ENCODE data around the gene PATE2. TPM values are rescaled to one million over a fixed set of nuclear protein-coding genes. Genes with fewer than 3 reads are reported as not detected.

PATE2 gene
- total RNA-seq, 1 donor from 2014 or later = under 0.01 TPM

Other genes starting within 250 kb of the PATE2 start
- 96.4 and 117 TPM in 2 replicates for gene EI24, start 209.4 kb downstream of the PATE2 start, total RNA-seq
- gene STT3A, start 186.0 kb downstream of the PATE2 start, total RNA-seq = 141 and 204 TPM in 2 replicates
- gene CHEK1, start 153.7 kb downstream of the PATE2 start, total RNA-seq = 7.9 and 16.8 TPM in 2 replicates
- under 0.01 TPM in 1 of 2 replicates, not detected in the other for gene ACRV1, start 98.0 kb downstream of the PATE2 start, total RNA-seq
- not detected in 2 replicates for gene PATE1, start 32.5 kb downstream of the PATE2 start, total RNA-seq
- not detected in 2 replicates for gene PATE3, start 9.3 kb upstream of the PATE2 start, total RNA-seq
- gene PATE4, start 54.5 kb upstream of the PATE2 start, total RNA-seq = not detected in 2 replicates
- 5.0 and 6.9 TPM in 2 replicates for gene HYLS1, start 108.8 kb upstream of the PATE2 start, total RNA-seq
- 7.2 and 8.3 TPM in 2 replicates for gene PUS3, start 124.4 kb upstream of the PATE2 start, total RNA-seq
- under 0.01 TPM in 1 of 2 replicates, not detected in the other for gene DDX25, start 125.7 kb upstream of the PATE2 start, total RNA-seq
- not detected in 2 replicates for gene VSIG10L2, start 167.2 kb upstream of the PATE2 start, total RNA-seq